Duodenal mucosa (tissue), 2 donors: ENCODE measurements around the gene GALNTL6.

Experiments
- H3K27ac ChIP-seq: one replicate; pipeline ENCODE4 v1.7.0; 2013; ENCODE audit warnings: low read depth, low read length
- H3K27me3 ChIP-seq, 2 donors: one replicate each; pipeline ENCODE4 v1.7.0; 2013; ENCODE audit warnings: low read length in 2 of 2, control low read depth in 1 of 2; ENCODE audit not compliant: insufficient read depth in 2 of 2, control insufficient read depth in 1 of 2
- H3K36me3 ChIP-seq, 2 donors: one replicate each; pipeline ENCODE4 v1.7.0; 2013; ENCODE audit warnings: low read length in 2 of 2, control low read depth in 1 of 2; ENCODE audit not compliant: insufficient read depth in 2 of 2, control insufficient read depth in 1 of 2
- H3K4me1 ChIP-seq, 2 donors: one replicate each; pipeline ENCODE4 v1.7.0; 2013; ENCODE audit warnings: low read length in 2 of 2, control low read depth in 1 of 2; ENCODE audit not compliant: insufficient read depth in 2 of 2, control insufficient read depth in 1 of 2
- H3K4me3 ChIP-seq, 2 donors: one replicate each; pipeline ENCODE4 v1.7.0; 2013; ENCODE audit warnings: low read length in 2 of 2, low read depth in 1 of 2
- H3K9ac ChIP-seq, 2 donors: one replicate each; pipeline ENCODE4 v1.7.0; 2013; ENCODE audit warnings: low read length in 2 of 2, low read depth in 1 of 2
- H3K9me3 ChIP-seq, 2 donors: one replicate each; pipeline ENCODE4 v1.7.0; 2013; ENCODE audit warnings: low read length in 2 of 2, control low read depth in 1 of 2; ENCODE audit not compliant: control insufficient read depth in 1 of 2

The GALNTL6 gene

DNA sequence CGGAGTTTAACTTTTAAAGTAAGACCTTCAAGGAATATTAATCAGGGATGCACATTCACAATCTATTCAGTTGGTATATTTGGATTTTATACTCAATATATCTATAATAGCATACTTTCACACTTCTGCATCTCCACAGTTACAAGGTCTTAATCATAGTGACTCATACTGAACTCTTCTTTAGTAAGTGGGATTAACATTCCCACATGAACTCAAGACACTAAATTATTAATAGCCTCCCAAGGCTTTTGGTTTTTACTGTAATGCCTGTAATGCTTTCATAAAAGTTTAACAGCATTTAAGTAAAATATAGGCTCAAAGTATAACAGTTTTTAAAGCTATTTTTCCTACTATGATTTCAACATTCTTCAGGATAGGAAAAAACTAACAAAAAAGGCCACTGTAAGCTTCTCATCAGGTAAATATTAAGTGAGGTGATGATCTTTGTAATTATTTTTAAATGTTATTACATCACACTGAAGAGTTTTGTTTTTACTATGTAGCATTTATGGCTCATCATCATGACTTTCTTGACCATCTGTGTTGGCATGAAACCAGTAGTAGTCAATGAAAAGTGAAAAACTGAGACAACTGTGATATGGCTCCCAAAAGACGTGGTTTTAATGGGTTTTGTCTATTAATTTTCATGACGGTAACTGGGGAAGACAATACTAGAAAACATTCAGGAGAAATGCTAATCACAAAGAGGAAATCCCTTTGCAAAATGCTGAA, 1263.9 kb downstream of the GALNTL6 start:
- Histone ChIP-seq H3K36me3 (no peaks in the 10 kb centered on the region), H3K27me3 (no peaks in the 10 kb centered on the region), H3K9me3 (no peaks in the 10 kb centered on the region), H3K4me3 (no peak overlapping the region), H3K4me1 (no peaks in the 10 kb centered on the region), H3K9ac (no peak overlapping the region), H3K27ac (no peak overlapping the region)

DNA sequence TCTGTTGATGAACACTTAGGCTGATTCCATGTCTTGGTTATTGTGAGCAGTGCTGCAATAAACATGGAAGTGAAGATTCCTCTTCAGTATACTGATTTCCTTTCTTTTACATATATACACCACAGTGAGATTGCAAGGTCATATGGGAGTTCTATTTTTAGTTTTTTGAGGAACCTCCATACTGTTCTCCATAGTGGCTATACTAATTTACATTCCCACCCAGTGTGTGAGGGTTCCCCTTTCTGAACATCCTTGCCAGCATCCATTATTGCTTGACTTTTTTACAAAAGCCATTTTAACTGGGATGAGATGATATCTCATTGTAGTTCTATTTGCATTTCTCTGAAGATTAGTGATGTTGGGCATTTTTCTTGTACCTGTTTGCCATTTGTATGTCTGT, 1274.9 kb downstream of the GALNTL6 start:
- no peaks in the 10 kb centered on the region for H3K27me3 ChIP-seq
- no peak overlapping the region for H3K4me3 ChIP-seq
- no peaks in the 10 kb centered on the region for H3K36me3 ChIP-seq
- H3K4me1 ChIP-seq, result no peaks in the 10 kb centered on the region
- no peak overlapping the region for H3K27ac ChIP-seq
- no peaks in the 10 kb centered on the region for H3K9me3 ChIP-seq
- no peak overlapping the region for H3K9ac ChIP-seq
